ENCODE results near the gene EYS. TPM values are rescaled to one million over a fixed set of nuclear protein-coding genes. Genes with fewer than 3 reads are reported as not detected.

The EYS gene
- total RNA-seq, 1 experiment from 2014 or later, result not detected

DNA sequence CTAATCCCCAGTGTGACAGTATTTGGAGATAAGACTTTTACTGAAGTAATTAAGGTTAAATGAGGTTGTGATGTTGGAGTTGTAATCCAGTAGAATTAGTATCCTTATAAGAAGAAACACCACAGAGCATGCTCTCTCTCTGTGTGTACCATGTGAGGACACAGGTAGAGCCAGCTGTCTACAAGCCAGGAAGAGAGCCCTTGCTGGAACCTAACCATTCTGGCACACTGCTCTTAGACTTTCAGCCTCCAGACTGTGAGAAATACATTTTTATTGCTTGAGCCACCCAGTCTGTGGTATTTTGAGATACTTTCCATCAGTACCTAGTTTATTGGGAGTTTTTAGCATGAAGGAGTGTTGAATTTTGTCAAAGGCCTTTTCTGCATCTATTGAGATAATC is 1961.2 kb downstream of the EYS start:
- BruUV-seq (replicated peaks), result no TSS peak
- no peak overlapping the region for H3K27ac ChIP-seq (ENCODE audit: low read depth, low read length)
- intact Hi-C loops (cut with micrococcal nuclease), result no loop called here
- ChIA-PET RAD21 (ENCODE audit: low non-redundant PET in 1 of 2, low total read pairs in 2 of 2, uncharacterized antibody in 2 of 2, unreplicated experiment in 2 of 2) (no interaction called here), CTCF (no interaction called here), POLR2A (no interaction called here)
- no peaks in the 10 kb centered on the region for H3K27me3 ChIP-seq (ENCODE audit: insufficient read depth, low read length)
- H3K9ac ChIP-seq (ENCODE audit: low read length), result no peak overlapping the region
- TF ChIP-seq, protein P1, sequence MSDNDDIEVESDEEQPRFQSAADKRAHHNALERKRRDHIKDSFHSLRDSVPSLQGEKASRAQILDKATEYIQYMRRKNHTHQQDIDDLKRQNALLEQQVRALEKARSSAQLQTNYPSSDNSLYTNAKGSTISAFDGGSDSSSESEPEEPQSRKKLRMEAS (IDR thresholded peaks at IDR 0.05), result no peak
- TF ChIP-seq YY1 (IDR thresholded peaks at IDR 0.05; ENCODE audit: extremely low read depth, insufficient replicate concordance, low read depth, low read length), result no peak
- no peak for TF ChIP-seq ELF1 (IDR thresholded peaks at IDR 0.05; ENCODE audit: borderline replicate concordance, low read depth)
- no peak for TF ChIP-seq SRF (IDR thresholded peaks at IDR 0.05; ENCODE audit: low read depth)
- TF ChIP-seq SIN3A (IDR thresholded peaks at IDR 0.05; ENCODE audit: low read depth), result no peak
- TF ChIP-seq CBX3 (IDR thresholded peaks at IDR 0.05; ENCODE audit: low read depth), result no peak
- TF ChIP-seq POLR2AphosphoS5 (IDR thresholded peaks at IDR 0.05; ENCODE audit: low read depth, low read length), result no peak
- TF ChIP-seq, protein P2, sequence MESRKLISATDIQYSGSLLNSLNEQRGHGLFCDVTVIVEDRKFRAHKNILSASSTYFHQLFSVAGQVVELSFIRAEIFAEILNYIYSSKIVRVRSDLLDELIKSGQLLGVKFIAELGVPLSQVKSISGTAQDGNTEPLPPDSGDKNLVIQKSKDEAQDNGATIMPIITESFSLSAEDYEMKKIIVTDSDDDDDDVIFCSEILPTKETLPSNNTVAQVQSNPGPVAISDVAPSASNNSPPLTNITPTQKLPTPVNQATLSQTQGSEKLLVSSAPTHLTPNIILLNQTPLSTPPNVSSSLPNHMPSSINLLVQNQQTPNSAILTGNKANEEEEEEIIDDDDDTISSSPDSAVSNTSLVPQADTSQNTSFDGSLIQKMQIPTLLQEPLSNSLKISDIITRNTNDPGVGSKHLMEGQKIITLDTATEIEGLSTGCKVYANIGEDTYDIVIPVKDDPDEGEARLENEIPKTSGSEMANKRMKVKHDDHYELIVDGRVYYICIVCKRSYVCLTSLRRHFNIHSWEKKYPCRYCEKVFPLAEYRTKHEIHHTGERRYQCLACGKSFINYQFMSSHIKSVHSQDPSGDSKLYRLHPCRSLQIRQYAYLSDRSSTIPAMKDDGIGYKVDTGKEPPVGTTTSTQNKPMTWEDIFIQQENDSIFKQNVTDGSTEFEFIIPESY (IDR thresholded peaks at IDR 0.05; ENCODE audit: extremely low read depth, insufficient replicate concordance, low read length), result no peak
- TF ChIP-seq EGR1 (IDR thresholded peaks at IDR 0.05; ENCODE audit: low read depth), result no peak
- TF ChIP-seq SP1 (IDR thresholded peaks at IDR 0.05; ENCODE audit: low read depth), result no peak
- no peak for TF ChIP-seq CEBPB (IDR thresholded peaks at IDR 0.05; ENCODE audit: low read depth)
- H3K9me2 ChIP-seq (ENCODE audit: insufficient read depth), result no peaks in the 10 kb centered on the region
- H3K4me1 ChIP-seq (ENCODE audit: control insufficient read depth in 1 of 2, insufficient read depth in 2 of 2, low read length in 2 of 2), result peaks cover 19% of the 10 kb centered on the region in 2 experiments
- H3K9me3 ChIP-seq (ENCODE audit: control insufficient read depth in 1 of 2, insufficient read depth in 1 of 2, low read depth in 1 of 2, low read length in 2 of 2), result no peaks in the 10 kb centered on the region
- no peak overlapping the region for H2AFZ ChIP-seq (ENCODE audit: low read depth, low read length, poor library complexity, severe bottlenecking)
- H3K4me2 ChIP-seq (ENCODE audit: low read length), result no peak overlapping the region
- DNase-seq (ENCODE audit: low read depth, low spot score) (no peak), ATAC-seq (no peak)
- H3K79me2 ChIP-seq (ENCODE audit: insufficient read depth, low read length), result no peaks in the 10 kb centered on the region
- H3K36me3 ChIP-seq (ENCODE audit: control insufficient read depth in 1 of 2, insufficient read depth in 2 of 2, low read length in 2 of 2), result no peaks in the 10 kb centered on the region
- H3K4me3 ChIP-seq (replicated peaks in 1 of 2; ENCODE audit: low read depth in 1 of 2, low read length in 2 of 2), result no peak overlapping the region
- H4K20me1 ChIP-seq (ENCODE audit: insufficient read depth), result no peaks in the 10 kb centered on the region
